Measurements from ENCODE around the gene SBF2. TPM values are rescaled to one million over a fixed set of nuclear protein-coding genes. Genes with fewer than 3 reads are reported as not detected.

Gene SBF2
- total RNA-seq, 2 donors from 2014 or later: 22.8 to 23.9 TPM

DNA sequence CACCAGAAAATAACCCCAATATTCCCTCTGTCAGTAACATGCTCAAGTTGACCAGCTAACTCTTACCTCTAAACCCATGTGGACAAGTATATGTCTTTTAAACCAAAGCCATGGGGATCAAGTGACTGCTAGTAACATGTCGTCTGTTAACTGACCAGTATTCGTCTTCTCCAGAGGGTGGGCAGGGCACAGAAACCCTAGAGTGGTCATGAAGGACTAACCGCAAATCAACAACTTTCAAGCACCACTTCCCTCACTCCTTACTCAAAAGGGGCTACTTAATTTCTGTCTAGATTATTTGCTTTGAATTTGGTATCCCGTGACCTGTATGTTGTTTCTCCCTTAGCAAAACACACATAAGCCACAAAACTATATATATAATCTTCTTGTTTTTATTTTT, 336.9 kb downstream of the SBF2 start:
- TF ChIP-seq, protein P1, sequence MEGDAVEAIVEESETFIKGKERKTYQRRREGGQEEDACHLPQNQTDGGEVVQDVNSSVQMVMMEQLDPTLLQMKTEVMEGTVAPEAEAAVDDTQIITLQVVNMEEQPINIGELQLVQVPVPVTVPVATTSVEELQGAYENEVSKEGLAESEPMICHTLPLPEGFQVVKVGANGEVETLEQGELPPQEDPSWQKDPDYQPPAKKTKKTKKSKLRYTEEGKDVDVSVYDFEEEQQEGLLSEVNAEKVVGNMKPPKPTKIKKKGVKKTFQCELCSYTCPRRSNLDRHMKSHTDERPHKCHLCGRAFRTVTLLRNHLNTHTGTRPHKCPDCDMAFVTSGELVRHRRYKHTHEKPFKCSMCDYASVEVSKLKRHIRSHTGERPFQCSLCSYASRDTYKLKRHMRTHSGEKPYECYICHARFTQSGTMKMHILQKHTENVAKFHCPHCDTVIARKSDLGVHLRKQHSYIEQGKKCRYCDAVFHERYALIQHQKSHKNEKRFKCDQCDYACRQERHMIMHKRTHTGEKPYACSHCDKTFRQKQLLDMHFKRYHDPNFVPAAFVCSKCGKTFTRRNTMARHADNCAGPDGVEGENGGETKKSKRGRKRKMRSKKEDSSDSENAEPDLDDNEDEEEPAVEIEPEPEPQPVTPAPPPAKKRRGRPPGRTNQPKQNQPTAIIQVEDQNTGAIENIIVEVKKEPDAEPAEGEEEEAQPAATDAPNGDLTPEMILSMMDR (IDR thresholded peaks at IDR 0.05): no peak
- no peak for DNase-seq (ENCODE audit: low spot score)
- peaks cover 0 to 3% of the 10 kb centered on the region in 2 donors for H3K4me1 ChIP-seq
- H3K4me3 ChIP-seq: no peak overlapping the region
- H3K9me3 ChIP-seq: no peaks in the 10 kb centered on the region
- H3K27me3 ChIP-seq: no peaks in the 10 kb centered on the region
- no peak overlapping the region for H3K27ac ChIP-seq
- peaks cover 25% of the 10 kb centered on the region for H3K36me3 ChIP-seq

DNA sequence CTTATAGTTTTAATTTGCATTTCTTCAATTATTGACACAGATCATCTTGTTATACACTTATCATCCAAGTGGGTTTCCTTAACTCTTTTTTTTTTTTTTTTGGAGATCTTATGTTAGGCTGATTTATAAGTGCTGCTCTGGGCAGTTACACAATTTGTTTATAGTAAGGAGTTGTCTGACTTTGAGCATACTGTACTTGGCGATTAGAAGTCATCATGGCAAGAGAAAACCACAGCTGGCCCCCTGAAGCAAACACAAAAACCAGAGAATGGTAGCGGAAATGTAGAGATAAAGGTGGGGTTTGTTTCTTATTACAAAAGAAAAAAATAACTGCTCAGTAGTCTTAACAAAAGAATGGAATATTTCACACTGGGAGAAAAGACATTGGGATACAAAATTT, 337.5 kb downstream of the SBF2 start:
- H3K9me3 ChIP-seq: no peaks in the 10 kb centered on the region
- no peak overlapping the region for H3K4me3 ChIP-seq
- H3K27me3 ChIP-seq: no peaks in the 10 kb centered on the region
- peaks cover 25% of the 10 kb centered on the region for H3K36me3 ChIP-seq
- DNase-seq (ENCODE audit: low spot score): no peak
- H3K27ac ChIP-seq: no peak overlapping the region
- TF ChIP-seq, protein P1 (IDR thresholded peaks at IDR 0.05): no peak
- peaks cover 0 to 7% of the 10 kb centered on the region in 2 donors for H3K4me1 ChIP-seq

DNA sequence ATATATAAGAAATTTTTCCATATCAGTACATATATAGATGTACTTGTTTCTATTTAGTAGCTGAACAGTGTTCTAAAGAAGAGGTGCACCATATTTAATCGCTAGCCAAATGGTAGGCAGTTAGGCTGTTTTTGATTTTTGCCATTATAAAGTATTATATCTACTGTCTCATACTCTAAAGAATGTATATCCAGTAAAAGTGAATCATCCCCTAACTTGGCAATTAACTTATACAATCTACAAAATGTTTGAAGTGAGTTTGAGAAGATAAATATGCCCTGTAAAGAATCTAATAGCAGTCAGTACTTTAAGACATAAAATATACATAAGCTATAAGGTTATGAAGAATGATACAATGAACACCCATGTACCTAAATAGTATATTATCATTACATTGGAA, 338.6 kb downstream of the SBF2 start:
- peaks cover 0 to 7% of the 10 kb centered on the region in 2 donors for H3K4me1 ChIP-seq
- peaks cover 15% of the 10 kb centered on the region for H3K36me3 ChIP-seq
- H3K27ac ChIP-seq: no peak overlapping the region
- DNase-seq (ENCODE audit: low spot score): no peak
- TF ChIP-seq, protein P1 (IDR thresholded peaks at IDR 0.05): no peak
- H3K27me3 ChIP-seq: no peaks in the 10 kb centered on the region
- no peak overlapping the region for H3K4me3 ChIP-seq
- no peaks in the 10 kb centered on the region for H3K9me3 ChIP-seq

DNA sequence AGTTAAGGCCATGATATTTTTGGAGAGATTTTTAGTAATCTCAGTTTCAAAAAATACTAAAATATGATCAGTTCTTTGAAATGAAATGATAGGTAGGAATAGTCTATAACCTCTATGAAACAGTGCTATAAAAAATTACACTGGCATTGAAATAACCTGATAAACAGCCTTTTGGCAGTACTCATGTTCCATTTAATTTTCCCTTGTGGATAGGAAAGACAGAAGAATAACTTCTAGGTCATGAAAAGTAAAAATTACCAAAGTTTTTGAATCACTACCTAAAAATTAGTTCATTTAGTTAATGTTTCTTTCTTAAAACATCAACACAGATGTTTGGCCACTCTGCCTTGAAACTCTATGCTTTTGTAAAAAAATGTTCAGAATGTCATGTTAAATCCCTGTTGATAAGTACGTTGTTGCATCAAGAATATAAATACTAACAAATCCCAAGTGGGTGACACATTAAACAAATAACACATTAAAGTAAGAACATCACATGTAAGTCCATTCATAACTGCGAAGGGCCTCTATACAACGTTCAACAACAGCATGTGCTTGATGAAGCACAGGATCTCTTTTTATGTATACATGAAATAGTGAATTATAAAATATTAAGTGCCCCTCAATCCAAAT, 339.9 kb downstream of the SBF2 start:
- H3K36me3 ChIP-seq: peaks cover 5% of the 10 kb centered on the region
- H3K27me3 ChIP-seq: no peaks in the 10 kb centered on the region
- H3K27ac ChIP-seq: no peak overlapping the region
- no peaks in the 10 kb centered on the region for H3K9me3 ChIP-seq
- H3K4me1 ChIP-seq: peaks cover 0 to 7% of the 10 kb centered on the region in 2 donors
- no peak for DNase-seq (ENCODE audit: low spot score)
- TF ChIP-seq, protein P1 (IDR thresholded peaks at IDR 0.05): no peak
- no peak overlapping the region for H3K4me3 ChIP-seq

DNA sequence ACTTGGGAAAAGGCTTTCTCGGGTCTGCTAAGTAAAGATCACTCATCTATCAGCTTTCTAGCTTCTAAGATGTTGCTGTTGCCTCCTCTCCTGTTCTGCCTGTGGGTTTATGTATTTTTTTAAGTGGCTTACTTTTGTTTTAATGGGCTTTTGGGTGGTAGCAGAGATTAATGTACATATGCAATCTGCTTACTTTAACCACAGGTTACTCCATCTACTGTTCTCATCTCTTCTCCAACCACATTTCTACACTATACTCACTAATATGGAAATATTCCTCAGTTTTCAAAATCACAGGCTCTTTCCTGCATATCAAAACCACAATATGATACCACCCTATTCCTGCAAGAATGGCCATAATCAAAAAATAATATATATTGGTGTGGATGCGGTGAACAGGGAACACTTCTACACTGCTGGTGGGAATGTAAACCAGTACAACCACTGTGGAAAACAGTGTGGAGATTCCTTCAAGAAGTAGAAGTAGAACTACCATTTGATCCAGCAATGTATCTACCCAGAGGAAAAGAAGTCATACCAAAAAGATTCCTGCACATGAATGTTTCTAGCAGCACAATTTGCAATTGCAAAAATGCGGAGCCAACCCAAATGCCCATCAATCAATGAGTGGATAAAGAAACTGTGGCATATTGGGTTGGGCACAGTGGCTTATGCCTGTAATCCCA, 341.4 kb downstream of the SBF2 start:
- DNase-seq (ENCODE audit: low spot score): no peak
- Histone ChIP-seq H3K27ac (no peak overlapping the region), H3K36me3 (no peaks in the 10 kb centered on the region), H3K9me3 (no peaks in the 10 kb centered on the region), H3K4me1 (peaks cover 0 to 7% of the 10 kb centered on the region in 2 donors), H3K27me3 (no peaks in the 10 kb centered on the region), H3K4me3 (no peak overlapping the region)
- TF ChIP-seq, protein P1 (IDR thresholded peaks at IDR 0.05): no peak
